HG03565 (cell line): ENCODE data around the gene HGS.

ENCODE experiments used
- ATAC-seq: cut with Tn5 transposase; IDR thresholded peaks from one replicate; pipeline ENCODE4 v1.9.1; 2021; ENCODE audit warnings: mild to moderate bottlenecking, moderate library complexity; ENCODE audit not compliant: unreplicated experiment

Gene HGS

DNA sequence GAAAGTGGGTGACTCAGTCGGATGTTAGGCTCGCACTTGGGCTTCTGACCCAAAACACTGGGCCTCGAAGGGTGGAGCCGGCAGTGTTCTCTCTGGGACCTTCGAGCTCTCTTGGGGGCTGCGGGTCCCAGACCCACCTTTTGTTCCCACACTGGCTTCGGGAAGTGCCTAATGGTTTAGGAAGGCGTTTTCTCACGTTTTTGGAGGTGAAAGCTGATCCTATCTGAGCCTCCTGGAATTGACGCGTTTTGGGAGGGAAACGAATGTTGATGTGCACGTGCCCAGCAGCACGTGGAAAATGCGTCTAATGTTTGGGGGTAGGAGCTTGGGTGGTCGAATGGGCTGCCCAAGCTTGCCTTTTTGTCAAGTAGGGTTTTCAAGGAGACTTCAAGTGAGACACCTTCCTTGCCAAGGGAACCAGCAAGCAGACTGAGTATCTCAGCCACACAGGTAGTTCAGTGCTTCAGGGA is 666 bp downstream of the HGS start:
- ATAC-seq = no peak

GRCh38 chr17:81685108-81685507 is 1.3 kb downstream of the HGS start:
- no peak for ATAC-seq

DNA sequence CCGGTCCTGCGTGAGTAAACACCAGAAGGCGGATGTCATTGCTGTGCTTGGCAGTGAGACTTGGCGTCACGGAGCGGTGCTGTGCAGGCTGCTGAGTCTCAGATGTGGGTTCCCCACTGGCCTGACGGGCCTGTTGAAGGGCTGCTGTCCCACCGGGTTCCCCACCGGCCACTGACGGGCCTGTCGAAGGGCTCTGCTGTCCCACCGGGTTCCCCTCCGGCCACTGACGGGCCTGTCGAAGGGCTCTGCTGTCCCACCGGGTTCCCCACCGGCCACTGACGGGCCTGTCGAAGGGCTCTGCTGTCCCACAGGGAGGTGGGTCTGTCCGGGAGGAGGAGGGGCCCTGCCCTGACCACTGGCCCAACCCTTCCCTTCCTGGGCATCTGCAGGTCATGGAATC is 2.8 kb downstream of the HGS start:
- ATAC-seq = no peak

DNA sequence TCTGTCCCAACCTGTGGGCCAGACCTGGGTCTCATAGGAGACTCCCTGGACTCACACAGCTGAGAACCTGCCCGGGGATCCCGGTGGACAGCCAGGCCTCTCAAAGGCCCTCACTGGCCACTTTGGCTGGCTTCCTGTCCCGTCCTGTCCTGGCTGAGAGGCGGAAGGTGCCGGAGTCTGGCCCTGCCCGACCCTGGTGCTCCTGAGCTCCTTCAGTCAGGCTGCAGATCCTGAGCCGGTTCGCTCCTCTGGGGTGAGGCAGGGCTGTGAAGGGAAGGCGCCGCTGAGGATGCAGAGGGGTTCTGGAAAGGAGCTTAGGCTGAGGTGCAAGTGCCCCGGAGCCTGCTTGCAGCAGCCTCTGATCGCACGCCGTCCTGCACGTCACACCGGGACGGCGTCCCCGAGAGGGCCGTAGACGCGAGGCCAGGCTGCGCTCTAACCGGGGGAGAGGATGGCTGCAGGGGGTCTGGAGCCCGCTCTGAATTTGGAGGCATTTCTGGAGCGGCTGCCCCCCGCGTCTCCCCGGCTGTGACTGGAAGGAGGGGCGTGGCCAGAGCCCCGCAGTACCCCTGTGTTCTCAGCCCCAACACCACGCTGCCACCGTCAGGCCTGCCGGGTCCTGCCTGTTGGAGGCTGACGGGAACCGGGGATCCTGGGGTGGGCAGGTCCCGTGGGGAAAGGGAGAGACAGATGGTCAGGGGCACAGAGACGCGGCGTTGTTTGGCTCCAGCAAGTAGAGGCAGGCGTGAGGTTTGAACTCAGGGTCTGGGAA is 4.1 kb downstream of the HGS start:
- ATAC-seq = no peak

DNA sequence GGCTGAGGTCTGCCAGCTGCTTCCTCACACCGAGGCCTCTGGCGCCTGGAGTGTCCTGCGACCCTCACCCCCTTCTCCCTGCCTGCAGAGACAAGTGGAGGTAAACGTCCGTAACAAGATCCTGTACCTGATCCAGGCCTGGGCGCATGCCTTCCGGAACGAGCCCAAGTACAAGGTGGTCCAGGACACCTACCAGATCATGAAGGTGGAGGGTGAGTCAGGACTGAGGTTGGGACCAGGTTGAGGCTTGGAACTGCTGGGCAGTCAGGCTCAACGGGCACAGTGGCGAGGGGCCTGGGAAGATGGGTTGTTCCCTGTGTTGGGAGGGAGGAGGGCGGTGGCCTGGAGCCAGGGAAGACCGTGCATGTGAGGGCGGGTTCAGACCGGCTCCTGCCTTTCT is 4.8 kb downstream of the HGS start:
- no peak for ATAC-seq

GRCh38 chr17:81690066-81690465 is 6.3 kb downstream of the HGS start:
- no peak for ATAC-seq

GRCh38 chr17:81690549-81690948 is 6.7 kb downstream of the HGS start:
- ATAC-seq = no peak

GRCh38 chr17:81691196-81691595 is 7.4 kb downstream of the HGS start:
- ATAC-seq = no peak

DNA sequence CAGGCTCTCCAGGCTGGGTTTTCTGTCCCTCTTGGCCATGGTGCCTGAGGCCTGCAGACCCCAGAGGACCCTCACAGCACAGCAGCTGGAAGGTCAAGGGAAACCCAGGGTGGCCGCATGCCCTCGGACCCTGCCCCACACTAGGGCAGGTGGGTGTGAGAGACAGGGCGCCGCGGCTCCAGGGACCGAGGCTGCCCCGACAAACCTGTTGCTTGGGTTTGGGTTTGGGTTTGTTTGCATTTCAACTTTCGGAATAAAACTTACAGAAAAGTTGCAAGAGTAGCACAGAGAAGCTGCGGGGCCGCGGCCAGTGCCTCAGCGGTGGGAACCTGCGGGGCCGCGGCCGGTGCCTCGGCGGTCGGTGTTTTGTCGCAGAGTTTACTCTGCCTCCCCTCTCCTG is 7.8 kb downstream of the HGS start:
- ATAC-seq = no peak

DNA sequence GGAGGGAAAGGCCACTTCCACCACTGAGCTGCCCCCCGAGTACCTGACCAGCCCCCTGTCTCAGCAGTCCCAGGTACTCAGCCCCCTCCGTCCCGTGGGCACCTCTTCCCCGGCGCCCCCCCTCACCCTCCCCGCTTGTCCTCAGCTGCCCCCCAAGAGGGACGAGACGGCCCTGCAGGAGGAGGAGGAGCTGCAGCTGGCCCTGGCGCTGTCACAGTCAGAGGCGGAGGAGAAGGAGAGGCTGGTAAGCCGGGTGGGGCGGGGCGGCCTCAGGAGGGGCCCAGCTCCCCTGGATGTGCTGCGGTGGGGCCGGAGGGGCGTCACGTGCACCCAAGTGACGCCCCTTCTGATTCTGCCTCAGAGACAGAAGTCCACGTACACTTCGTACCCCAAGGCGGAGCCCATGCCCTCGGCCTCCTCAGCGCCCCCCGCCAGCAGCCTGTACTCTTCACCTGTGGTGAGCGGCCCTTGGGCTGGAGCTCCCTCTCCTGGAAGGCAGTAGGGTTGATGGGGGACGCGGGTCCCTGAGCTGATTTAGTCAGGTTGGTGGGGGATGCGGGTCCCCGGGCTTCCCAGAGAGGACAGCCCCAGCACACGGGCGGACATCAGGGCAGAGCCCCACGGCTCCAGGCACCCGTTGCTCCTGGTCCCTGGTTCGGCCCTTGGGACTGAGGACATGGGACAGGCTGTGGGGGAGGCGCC is 9.8 kb downstream of the HGS start:
- ATAC-seq = no peak

GRCh38 chr17:81694810-81695209 is 11.0 kb downstream of the HGS start:
- ATAC-seq = no peak

DNA sequence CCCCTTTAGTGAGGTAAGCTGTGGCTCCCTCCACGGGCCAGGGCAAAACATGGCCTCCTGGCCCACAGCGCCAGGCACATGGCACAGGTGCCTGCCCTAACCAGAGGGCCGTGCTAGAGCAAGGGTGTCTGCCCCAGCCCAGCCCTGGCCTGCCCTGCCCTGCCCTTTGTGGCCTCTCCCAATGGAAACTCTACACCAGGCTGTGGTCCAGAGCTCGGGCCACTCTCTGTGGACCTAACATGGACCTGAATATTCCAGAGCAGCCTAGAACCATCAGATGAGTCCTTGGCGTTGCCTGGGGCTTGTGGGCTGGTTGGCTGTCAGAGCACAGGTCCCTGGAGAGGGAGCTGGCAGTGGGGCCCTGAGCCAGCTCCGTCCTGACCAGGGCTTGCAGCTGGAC is 11.4 kb downstream of the HGS start:
- no peak for ATAC-seq

DNA sequence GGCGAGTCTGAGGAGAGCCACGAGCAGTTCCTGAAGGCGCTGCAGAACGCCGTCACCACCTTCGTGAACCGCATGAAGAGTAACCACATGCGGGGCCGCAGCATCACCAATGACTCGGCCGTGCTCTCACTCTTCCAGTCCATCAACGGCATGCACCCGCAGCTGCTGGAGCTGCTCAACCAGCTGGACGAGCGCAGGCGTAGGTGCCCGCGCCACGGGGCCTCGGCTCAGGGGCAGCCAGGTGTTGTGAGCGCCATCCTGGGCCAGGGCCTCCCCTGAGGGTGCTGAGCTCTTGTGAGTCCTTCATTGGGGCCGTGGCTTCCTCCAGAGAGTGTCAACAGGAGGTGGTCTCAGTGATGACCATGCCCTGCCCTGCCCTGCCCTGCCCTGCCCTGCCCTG is 12.0 kb downstream of the HGS start:
- no peak for ATAC-seq

- no peak for ATAC-seq
Measured at GRCh38 chr17:81696218-81696941, 12.6 kb downstream of the HGS start.

DNA sequence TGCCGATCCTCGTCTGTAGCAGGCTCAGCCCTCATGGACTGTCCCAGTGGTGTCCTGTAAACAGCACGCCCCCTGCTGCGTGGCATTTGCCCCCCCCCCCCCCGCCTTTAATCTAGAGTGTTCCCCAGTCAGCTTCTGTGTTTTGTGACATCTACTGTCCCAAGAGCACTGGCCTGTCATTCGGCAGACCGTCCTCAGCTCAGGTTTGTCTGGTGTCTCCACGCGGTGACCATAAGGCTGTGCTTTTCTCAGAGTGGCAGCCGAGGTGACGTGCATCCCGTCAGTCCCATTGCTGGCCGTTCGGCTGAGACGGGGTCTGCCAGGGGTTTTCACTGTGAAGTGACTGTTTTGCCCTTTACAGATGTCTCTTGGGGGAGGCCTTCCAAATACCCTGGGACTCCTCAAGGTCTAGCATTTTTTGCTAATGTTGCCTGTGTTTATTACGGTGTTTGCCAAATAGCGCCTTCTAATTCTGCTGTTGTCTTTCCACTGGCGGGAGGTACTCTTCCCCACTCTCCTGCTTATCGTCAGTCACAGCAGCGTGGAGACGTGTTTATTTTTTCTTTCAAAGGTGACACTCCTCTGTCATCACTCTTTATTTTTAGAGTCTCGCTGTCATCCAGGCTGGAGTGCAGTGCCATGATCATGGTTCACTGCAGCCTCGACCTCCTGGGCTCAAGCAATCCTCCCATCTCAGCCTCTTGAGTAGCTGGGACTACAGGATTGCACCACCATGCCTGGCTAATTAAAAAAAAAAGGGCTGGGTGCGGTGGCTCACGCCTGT is 13.6 kb downstream of the HGS start:
- no peak for ATAC-seq

- no peak for ATAC-seq
Measured at GRCh38 chr17:81700353-81701287, 16.8 kb downstream of the HGS start.

DNA sequence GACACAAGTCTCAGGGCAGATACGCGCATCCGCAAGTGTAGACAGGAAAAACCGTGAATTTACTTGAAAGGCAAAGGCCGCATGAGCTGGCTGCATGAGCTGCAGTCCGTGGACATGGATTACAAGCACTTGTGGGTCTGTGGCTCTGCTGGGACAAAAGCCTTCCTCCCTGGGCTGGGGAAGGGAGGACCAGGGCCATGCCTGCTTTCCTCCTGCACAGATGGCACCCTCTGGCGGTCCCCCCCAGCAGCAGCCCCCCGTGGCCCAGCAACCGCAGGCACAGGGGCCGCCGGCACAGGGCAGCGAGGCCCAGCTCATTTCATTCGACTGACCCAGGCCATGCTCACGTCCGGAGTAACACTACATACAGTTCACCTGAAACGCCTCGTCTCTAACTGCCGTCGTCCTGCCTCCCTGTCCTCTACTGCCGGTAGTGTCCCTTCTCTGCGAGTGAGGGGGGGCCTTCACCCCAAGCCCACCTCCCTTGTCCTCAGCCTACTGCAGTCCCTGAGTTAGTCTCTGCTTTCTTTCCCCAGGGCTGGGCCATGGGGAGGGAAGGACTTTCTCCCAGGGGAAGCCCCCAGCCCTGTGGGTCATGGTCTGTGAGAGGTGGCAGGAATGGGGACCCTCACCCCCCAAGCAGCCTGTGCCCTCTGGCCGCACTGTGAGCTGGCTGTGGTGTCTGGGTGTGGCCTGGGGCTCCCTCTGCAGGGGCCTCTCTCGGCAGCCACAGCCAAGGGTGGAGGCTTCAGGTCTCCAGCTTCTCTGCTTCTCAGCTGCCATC is 17.7 kb downstream of the HGS start:
- no peak for ATAC-seq

DNA sequence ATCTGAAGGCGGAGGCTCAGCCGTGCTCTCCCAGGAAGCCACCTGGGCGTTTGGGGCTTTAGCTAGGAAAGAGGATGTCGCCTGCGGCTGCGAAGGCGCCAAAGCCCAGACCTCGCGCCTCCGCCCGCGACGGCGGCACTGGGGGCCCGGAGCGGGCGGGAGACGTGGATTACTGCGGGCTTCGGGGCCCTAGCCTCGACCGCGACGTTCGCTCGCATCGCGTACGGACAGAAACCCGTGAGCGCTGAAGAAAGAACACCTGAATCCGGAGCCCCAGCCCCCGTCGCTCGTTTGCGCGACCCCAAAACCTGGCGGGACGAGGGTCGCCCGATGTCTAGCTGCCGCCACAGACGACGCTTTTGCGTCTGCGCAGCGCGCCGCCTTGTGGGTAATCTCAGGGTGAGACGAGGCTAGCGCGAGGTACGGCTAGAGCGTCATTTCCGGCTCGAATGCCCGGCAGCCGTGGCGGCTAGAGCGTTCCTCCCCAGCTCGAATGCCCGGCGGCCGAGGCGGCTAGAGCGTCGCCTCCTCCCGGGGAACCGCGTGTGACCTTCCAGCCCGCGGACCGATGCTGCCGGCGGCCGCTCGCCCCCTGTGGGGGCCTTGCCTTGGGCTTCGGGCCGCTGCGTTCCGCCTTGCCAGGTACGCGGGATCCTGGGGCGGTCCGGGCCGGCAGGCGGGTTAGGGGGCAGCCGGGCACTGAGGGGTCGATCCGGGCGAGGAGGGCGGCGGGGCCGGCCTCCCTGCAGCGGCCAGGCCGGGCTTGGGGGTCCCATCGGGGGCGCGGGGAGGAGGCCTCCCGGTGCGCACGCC is 19.3 kb downstream of the HGS start, which contains the start of gene MRPL12:
Gene MRPL12, plus strand, starts transcription at position 434 of the 813 bp plus-strand sequence. Its CDS starts 135 bp downstream, at position 569.
- ATAC-seq = peak; percentile 76
